PFSK-1 (cell line): ENCODE results near the gene LSM14A. TPM values are rescaled to one million over a fixed set of nuclear protein-coding genes. Genes with fewer than 3 reads are reported as not detected.

Experiments used
- FOXP2 ChIP-seq: optimal IDR thresholded peaks from 2 replicates; pipeline ENCODE3; 2011; ENCODE audit warnings: borderline replicate concordance, control low read depth, inconsistent platforms; ENCODE audit not compliant: insufficient read depth; ENCODE audit errors: extremely low read length, extremely low read depth
- POLR2AphosphoS5 ChIP-seq: IDR thresholded peaks from 2 replicates; pipeline ENCODE4 v1.6.1; 2012; ENCODE audit warnings: low read depth, mild to moderate bottlenecking, control low read depth, low read length, moderate library complexity
- SIN3A ChIP-seq: IDR thresholded peaks from 2 replicates; pipeline ENCODE4 v1.6.1; 2012; ENCODE audit warnings: mild to moderate bottlenecking, low read length, moderate library complexity, borderline replicate concordance; ENCODE audit not compliant: insufficient read depth
- TAF1 ChIP-seq: IDR thresholded peaks from 2 replicates; pipeline ENCODE4 v1.6.1; 2012; ENCODE audit warnings: low read length, control low read depth, borderline replicate concordance; ENCODE audit not compliant: insufficient read depth
- polyA plus RNA-seq: library from polyadenylated mRNA; unstranded; fragments of >200 nt; gene quantifications from one replicate; pipeline ENCODE4 v1.2.1, GENCODE V29; 2012; ENCODE audit warnings: low read depth, missing spikeins; ENCODE audit not compliant: insufficient read length
- TF ChIP-seq, protein P1 (sequence below), 2 experiments: IDR thresholded peaks; 2 replicates each; pipeline versions ENCODE4 v1.6.1 to v1.8.0; 2011 to 2012; ENCODE audit warnings: low read depth in 2 of 2, low read length in 2 of 2, control low read depth in 1 of 2, inconsistent platforms in 1 of 2, mild to moderate bottlenecking in 1 of 2, moderate library complexity in 1 of 2; ENCODE audit not compliant: insufficient read depth in 1 of 2

The LSM14A gene
- polyA plus RNA-seq: 128 TPM

DNA sequence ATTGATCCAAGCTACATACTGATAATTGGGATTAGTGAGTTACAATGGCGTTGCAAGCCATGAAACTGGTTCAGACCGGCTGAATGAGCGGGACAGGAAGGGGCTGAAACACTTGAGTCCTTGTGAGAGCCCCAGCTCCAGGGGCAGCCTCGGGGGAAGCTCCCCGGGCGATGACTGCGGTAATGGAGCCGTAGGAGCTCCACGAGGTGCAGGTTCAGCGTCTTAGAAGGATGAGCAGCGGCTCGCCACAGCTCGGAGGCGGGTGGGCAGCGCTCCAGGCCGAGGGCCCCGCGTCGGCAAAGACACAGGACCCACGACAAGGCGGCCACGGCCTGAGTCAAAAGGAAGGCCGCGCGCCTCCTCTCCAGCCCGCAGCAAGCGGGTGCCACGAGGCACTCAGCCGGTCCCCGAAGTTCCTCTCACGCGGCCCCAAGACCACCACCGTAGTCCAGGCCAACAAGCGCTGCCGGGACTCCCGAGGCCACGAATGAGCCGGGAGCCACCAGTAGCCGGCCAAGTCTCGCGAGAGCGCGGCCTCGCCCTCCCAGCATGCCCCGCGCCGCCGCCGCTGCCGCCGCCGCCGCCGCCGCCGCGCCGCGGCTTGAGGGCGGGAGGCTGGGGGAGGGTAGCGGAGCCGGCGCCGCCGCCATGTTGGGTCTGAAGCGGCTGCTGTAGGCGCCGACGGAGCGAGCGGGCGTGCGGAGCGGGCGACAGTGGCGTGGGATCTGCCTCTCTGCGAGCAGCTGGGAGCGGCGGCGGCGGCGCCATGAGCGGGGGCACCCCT lies at the start of gene LSM14A:
Gene LSM14A, plus strand, starts transcription at position 628 of the 784 bp plus-strand sequence. Its CDS starts 139 bp downstream, at position 767.
- TF ChIP-seq, protein P1, sequence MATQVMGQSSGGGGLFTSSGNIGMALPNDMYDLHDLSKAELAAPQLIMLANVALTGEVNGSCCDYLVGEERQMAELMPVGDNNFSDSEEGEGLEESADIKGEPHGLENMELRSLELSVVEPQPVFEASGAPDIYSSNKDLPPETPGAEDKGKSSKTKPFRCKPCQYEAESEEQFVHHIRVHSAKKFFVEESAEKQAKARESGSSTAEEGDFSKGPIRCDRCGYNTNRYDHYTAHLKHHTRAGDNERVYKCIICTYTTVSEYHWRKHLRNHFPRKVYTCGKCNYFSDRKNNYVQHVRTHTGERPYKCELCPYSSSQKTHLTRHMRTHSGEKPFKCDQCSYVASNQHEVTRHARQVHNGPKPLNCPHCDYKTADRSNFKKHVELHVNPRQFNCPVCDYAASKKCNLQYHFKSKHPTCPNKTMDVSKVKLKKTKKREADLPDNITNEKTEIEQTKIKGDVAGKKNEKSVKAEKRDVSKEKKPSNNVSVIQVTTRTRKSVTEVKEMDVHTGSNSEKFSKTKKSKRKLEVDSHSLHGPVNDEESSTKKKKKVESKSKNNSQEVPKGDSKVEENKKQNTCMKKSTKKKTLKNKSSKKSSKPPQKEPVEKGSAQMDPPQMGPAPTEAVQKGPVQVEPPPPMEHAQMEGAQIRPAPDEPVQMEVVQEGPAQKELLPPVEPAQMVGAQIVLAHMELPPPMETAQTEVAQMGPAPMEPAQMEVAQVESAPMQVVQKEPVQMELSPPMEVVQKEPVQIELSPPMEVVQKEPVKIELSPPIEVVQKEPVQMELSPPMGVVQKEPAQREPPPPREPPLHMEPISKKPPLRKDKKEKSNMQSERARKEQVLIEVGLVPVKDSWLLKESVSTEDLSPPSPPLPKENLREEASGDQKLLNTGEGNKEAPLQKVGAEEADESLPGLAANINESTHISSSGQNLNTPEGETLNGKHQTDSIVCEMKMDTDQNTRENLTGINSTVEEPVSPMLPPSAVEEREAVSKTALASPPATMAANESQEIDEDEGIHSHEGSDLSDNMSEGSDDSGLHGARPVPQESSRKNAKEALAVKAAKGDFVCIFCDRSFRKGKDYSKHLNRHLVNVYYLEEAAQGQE (IDR thresholded peaks at IDR 0.05; ENCODE audit: insufficient read depth in 1 of 2, low read depth in 2 of 2, low read length in 2 of 2): no peak; a peak in 1 of 4 replicates
- TF ChIP-seq TAF1 (peak; percentile 79; the same call in 1 of the 2 replicates), FOXP2 (peak; percentile 12), SIN3A (no peak), POLR2AphosphoS5 (peak; percentile 93)

DNA sequence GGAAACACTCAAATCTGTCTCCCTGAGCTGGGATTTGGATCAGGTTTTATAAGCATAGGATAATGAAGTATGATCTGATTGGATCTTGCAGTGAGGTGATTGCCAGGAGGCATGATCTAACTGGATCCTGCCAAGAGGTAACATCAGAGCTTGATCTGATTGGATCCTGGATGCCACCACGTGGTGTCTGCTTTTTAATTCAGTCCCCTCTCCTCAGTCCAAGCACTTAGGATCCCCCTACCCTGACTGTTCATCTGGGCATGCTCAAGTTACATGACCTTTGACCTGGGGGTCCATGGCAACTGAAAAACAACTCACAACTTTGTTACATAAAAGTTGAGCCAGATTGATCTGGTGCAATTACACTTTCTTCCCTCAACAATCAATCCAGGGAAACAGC lies 47.5 kb upstream of the LSM14A start:
- no peak for TF ChIP-seq TAF1

DNA sequence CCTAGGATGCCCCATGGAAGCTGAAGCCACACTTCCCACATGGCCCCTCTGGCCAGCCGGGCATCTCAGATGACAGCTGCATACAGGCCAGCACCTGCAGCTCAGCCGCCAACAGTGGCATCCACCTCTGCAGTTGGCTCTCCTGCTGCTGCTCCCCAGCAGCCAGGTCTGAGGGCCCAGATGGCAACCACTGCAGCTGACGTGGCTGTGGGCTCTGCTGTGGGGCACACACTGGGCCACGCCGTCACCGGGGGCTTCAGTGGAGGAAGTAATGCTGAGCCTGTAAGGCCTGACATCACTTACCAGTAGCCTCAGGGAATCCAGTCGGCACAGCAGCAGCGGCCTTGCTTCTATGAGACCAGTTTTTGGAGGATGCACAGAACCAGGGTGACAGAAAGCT lies 45.3 kb upstream of the LSM14A start:
- TF ChIP-seq TAF1 (no peak), FOXP2 (no peak), POLR2AphosphoS5 (no peak), SIN3A (no peak)
- TF ChIP-seq, protein P1 (IDR thresholded peaks at IDR 0.05; ENCODE audit: insufficient read depth in 1 of 2, low read depth in 2 of 2, low read length in 2 of 2): no peak

DNA sequence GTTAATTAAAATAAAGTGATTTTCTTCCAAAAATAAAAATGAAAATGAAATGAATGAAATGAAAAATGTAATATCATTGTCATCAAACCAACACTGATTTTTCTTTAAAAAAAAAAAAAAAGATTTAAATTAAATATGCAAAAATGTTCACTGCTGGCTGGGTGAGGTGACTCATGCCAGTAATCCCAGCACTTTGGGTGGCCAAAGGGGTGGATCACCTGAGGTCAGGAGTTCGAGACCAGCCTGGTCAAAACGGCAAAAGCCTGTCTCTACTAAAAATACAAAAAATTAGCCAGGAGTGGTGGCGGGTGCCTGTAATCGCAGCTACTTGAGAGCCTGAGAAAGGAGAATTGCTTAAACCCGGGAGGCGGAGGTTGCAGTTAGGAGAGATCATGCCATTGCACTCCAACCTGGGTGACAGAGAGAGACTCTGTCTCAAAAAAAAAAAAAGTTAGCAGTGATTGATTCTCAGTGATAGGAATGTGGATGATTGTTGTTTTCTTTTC lies 44.6 kb upstream of the LSM14A start:
- no peak for TF ChIP-seq POLR2AphosphoS5
- TF ChIP-seq SIN3A: no peak
- TF ChIP-seq, protein P1 (IDR thresholded peaks at IDR 0.05; ENCODE audit: insufficient read depth in 1 of 2, low read depth in 2 of 2, low read length in 2 of 2): no peak
- TF ChIP-seq FOXP2: no peak
- TF ChIP-seq TAF1: no peak

DNA sequence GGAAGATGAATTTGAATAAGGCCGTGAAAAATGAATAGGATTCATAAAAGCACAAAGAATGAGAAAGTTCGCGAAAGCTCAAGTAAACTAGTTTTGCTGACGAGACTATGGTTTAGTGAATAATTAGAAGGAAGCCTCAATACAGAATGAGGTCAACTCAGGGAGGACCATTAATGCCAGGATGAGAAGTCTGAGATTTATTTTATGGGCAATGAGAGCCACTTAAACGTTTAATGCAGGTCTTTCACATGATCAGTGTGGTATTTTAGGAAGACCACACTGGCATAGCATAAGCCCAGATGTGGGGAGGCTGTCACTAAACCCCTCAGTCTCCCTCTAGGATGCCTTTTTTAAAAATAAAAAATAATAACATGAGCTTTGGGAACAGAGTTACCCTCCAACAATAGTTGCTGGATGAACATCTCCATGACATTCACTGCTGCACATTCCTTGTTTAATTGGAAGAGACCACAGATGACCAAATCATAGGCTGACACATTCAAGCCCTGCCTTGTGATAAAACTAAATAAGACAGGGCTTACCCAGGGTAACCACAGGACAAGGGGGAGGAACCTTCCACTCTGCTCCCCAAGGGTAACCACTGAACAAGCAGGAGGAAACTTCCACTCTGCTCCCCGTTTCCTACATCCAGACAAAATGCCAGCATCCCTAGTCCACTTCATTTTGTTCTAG lies 43.6 kb upstream of the LSM14A start:
- TF ChIP-seq, protein P1 (IDR thresholded peaks at IDR 0.05; ENCODE audit: insufficient read depth in 1 of 2, low read depth in 2 of 2, low read length in 2 of 2): no peak
- no peak for TF ChIP-seq POLR2AphosphoS5
- no peak for TF ChIP-seq SIN3A
- no peak for TF ChIP-seq FOXP2
- no peak for TF ChIP-seq TAF1
